Calu3 (cell line): ENCODE measurements around the gene ZMYM2. TPM values are rescaled to one million over a fixed set of nuclear protein-coding genes. Genes with fewer than 3 reads are reported as not detected.
"Not testable (repeated sequence)": the region's sequence is repeated elsewhere in the genome, so short reads cannot be mapped to it uniquely, and the experiment has no call there.

ENCODE experiments used
- BruUV-seq: library from RNA; stranded (reverse); fragments of 400-500 nt; replicated peaks from 2 replicates; lab custom pipeline; 2021; lab: Mats Ljungman, UMichigan
- CTCF ChIA-PET: fragments of 300-600 bp; sonication (Branson Sonifier 250); formaldehyde crosslinking; loops from one replicate; lab custom pipeline; 2022; ENCODE audit warnings: antibody characterized with exemption; lab: Charles Lee
- DNase-seq: peaks from one replicate; pipeline ENCODE4 v3.0.0; 2022
- H3K27ac Mint-ChIP-seq: one replicate; pipeline ENCODE4 v1.8.0; 2022; ENCODE audit warnings: mixed read lengths; ENCODE audit not compliant: unreplicated experiment
- H3K27me3 Mint-ChIP-seq: one replicate; pipeline ENCODE4 v1.8.0; 2022; ENCODE audit warnings: mixed read lengths; ENCODE audit not compliant: unreplicated experiment
- H3K36me3 Mint-ChIP-seq: one replicate; pipeline ENCODE4 v1.8.0; 2022; ENCODE audit warnings: mild to moderate bottlenecking, moderate library complexity, mixed read lengths; ENCODE audit not compliant: insufficient read depth, unreplicated experiment
- H3K4me1 Mint-ChIP-seq: one replicate; pipeline ENCODE4 v1.8.0; 2022; ENCODE audit warnings: mild to moderate bottlenecking, low read depth, mixed read lengths; ENCODE audit not compliant: unreplicated experiment
- H3K4me3 Mint-ChIP-seq: one replicate; pipeline ENCODE4 v1.8.0; 2022; ENCODE audit warnings: mild to moderate bottlenecking, low read depth, moderate library complexity, mixed read lengths; ENCODE audit not compliant: unreplicated experiment
- H3K9me3 Mint-ChIP-seq: one replicate; pipeline ENCODE4 v1.8.0; 2022; ENCODE audit warnings: low read depth, mixed read lengths; ENCODE audit not compliant: unreplicated experiment
- CTCF ChIP-seq: fragments of 200-600 bp; IDR thresholded peaks from one replicate; pipeline ENCODE4 v1.8.0; 2022; ENCODE audit warnings: antibody characterized with exemption; ENCODE audit not compliant: unreplicated experiment
- intact Hi-C: fragments of 100-400 bp; cut with micrococcal nuclease; formaldehyde crosslinking; loops from one replicate; pipeline ENCODE4 v1.10.0; 2022; ENCODE audit not compliant: unreplicated experiment
- total RNA-seq: library from RNA; stranded (reverse); gene quantifications from 2 replicates; pipeline ENCODE4 v1.2.3, GENCODE V29; 2022

Gene ZMYM2
- total RNA-seq, 1 experiment from 2014 or later, result 53.1 TPM

GRCh38 chr13:20037908-20038307 is 79.4 kb downstream of the ZMYM2 start:
- no peak for DNase-seq
- intact Hi-C loops, result no loop called here
- Mint-ChIP-seq H3K27ac (no peak overlapping the region), H3K36me3 (peaks cover 20% of the 10 kb centered on the region), H3K4me3 (no peak overlapping the region), H3K27me3 (no peaks in the 10 kb centered on the region), H3K4me1 (no peaks in the 10 kb centered on the region), H3K9me3 (no peaks in the 10 kb centered on the region)
- no TSS peak for BruUV-seq
- CTCF ChIA-PET, result no interaction called here
- TF ChIP-seq CTCF, result no peak

GRCh38 chr13:20042603-20043002 is 84.1 kb downstream of the ZMYM2 start:
- H3K4me1 Mint-ChIP-seq, H3K4me3 Mint-ChIP-seq, DNase-seq, H3K27me3 Mint-ChIP-seq, intact Hi-C loops, H3K27ac Mint-ChIP-seq, BruUV-seq, H3K9me3 Mint-ChIP-seq: not testable (repeated sequence)
- peaks cover 29% of the 10 kb centered on the region for H3K36me3 Mint-ChIP-seq
- CTCF ChIA-PET, result interaction anchor here (0.5 kb wide), 1 partner anchor 221 kb away, joined by 3 read pairs; no protein-coding TSS in a partner anchor

- no TSS peak for BruUV-seq
- Mint-ChIP-seq H3K36me3 (peaks cover 24% of the 10 kb centered on the region), H3K9me3 (no peaks in the 10 kb centered on the region), H3K4me3 (no peak overlapping the region), H3K27ac (no peak overlapping the region), H3K27me3 (no peaks in the 10 kb centered on the region), H3K4me1 (no peaks in the 10 kb centered on the region)
- CTCF ChIA-PET, result interaction anchor here (0.5 kb wide), 1 partner anchor 222 kb away, joined by 3 read pairs; no protein-coding TSS in a partner anchor
- intact Hi-C loops, result no loop called here
- no peak for TF ChIP-seq CTCF
- no peak for DNase-seq
Measured at GRCh38 chr13:20043207-20043925, 84.8 kb downstream of the ZMYM2 start.

- no peak for TF ChIP-seq CTCF
- CTCF ChIA-PET, result no interaction called here
- Mint-ChIP-seq H3K4me1 (no peaks in the 10 kb centered on the region), H3K27me3 (no peaks in the 10 kb centered on the region), H3K4me3 (no peak overlapping the region), H3K27ac (peak overlapping the region; percentile 26), H3K9me3 (no peaks in the 10 kb centered on the region), H3K36me3 (peaks cover 17% of the 10 kb centered on the region)
- no TSS peak for BruUV-seq
- no peak for DNase-seq
- intact Hi-C loops, result no loop called here
Measured at GRCh38 chr13:20044086-20044485, 85.6 kb downstream of the ZMYM2 start.

- BruUV-seq, result no TSS peak
- intact Hi-C loops, result no loop called here
- CTCF ChIA-PET, result no interaction called here
Measured at GRCh38 chr13:20045950-20046548, 87.5 kb downstream of the ZMYM2 start.

More at GRCh38 chr13:20045950-20046548, 87.5 kb downstream of the ZMYM2 start:
- H3K36me3 Mint-ChIP-seq, result peaks cover 9% of the 10 kb centered on the region
- H3K9me3 Mint-ChIP-seq, result no peaks in the 10 kb centered on the region
- DNase-seq, result no peak
- no peaks in the 10 kb centered on the region for H3K4me1 Mint-ChIP-seq
- TF ChIP-seq CTCF, result no peak
- no peak overlapping the region for H3K27ac Mint-ChIP-seq
- H3K27me3 Mint-ChIP-seq, result no peaks in the 10 kb centered on the region
- no peak overlapping the region for H3K4me3 Mint-ChIP-seq
